Smooth muscle cell (in vitro differentiated cells): Measurements from ENCODE around the gene CNIH2. TPM values are rescaled to one million over a fixed set of nuclear protein-coding genes. Genes with fewer than 3 reads are reported as not detected.
"Not testable (repeated sequence)": the region's sequence is repeated elsewhere in the genome, so short reads cannot be mapped to it uniquely, and the experiment has no call there.

Experiments used
- DNase-seq: peaks from one replicate; lab custom pipeline; 2025; ENCODE audit not compliant: unreplicated experiment; lab: John Stamatoyannopoulos, UW
- H2AFZ ChIP-seq: fragments of 200-600 bp; sonication (generic); 2 replicates; pipeline ENCODE4 v1.6.0; 2016; ENCODE audit warnings: antibody characterized with exemption, low read depth, mild to moderate bottlenecking
- H3F3A ChIP-seq: fragments of 200-600 bp; sonication (generic); 2 replicates; pipeline ENCODE4 v1.6.0; 2017; ENCODE audit warnings: antibody characterized with exemption, low read depth
- H3K27ac ChIP-seq: fragments of 200-600 bp; sonication (generic); 2 replicates; pipeline ENCODE4 v1.5.1; 2016; ENCODE audit warnings: low read depth, mild to moderate bottlenecking
- H3K27me3 ChIP-seq: fragments of 200-600 bp; sonication (generic); 2 replicates; pipeline ENCODE4 v1.6.1; 2016; ENCODE audit warnings: low read depth, mild to moderate bottlenecking
- H3K36me3 ChIP-seq: fragments of 200-600 bp; sonication (generic); 2 replicates; pipeline ENCODE4 v1.5.1; 2016; ENCODE audit warnings: low read depth
- H3K4me1 ChIP-seq: fragments of 200-600 bp; sonication (generic); 2 replicates; pipeline ENCODE4 v1.5.1; 2016; ENCODE audit warnings: low read depth
- H3K4me2 ChIP-seq: fragments of 200-600 bp; sonication (generic); 2 replicates; pipeline ENCODE4 v1.6.0; 2016; ENCODE audit warnings: mild to moderate bottlenecking
- H3K4me3 ChIP-seq: fragments of 200-600 bp; sonication (generic); 2 replicates; pipeline ENCODE4 v1.5.1; 2016; ENCODE audit warnings: mild to moderate bottlenecking
- H3K79me2 ChIP-seq: fragments of 200-600 bp; sonication (generic); 2 replicates; pipeline ENCODE4 v1.6.0; 2016; ENCODE audit warnings: low read depth, mild to moderate bottlenecking
- H3K9ac ChIP-seq: fragments of 200-600 bp; sonication (generic); 2 replicates; pipeline ENCODE4 v1.6.0; 2016; ENCODE audit warnings: low read depth
- H3K9me3 ChIP-seq: fragments of 200-600 bp; sonication (generic); replicated peaks from 2 replicates; pipeline ENCODE4 v1.5.1; 2016; ENCODE audit warnings: low read depth
- H4K20me1 ChIP-seq: fragments of 200-600 bp; sonication (generic); 2 replicates; pipeline ENCODE4 v1.6.0; 2016; ENCODE audit warnings: low read depth
- WGBS: methylation state at CpG from one replicate; pipeline ENCODE4 v1.1.7; 2016; ENCODE audit warnings: low lambda C conversion rate; 5-methylcytosine and 5-hydroxymethylcytosine counted together
- polyA plus RNA-seq: library from polyadenylated mRNA; unstranded; fragments of >200 nt; fragmentation: Nextera tagmentation; extraction: Ambion mirVana; gene quantifications from 2 replicates; pipeline ENCODE4 v1.2.1, GENCODE V29; 2016
- total RNA-seq: library from RNA; depleted of rRNA; stranded (reverse); fragments of >200 nt; gene quantifications from 2 replicates; pipeline ENCODE4 v1.2.3, GENCODE V29; 2014
- TF ChIP-seq, protein P1 (sequence below): fragments of 200-600 bp; sonication (generic); IDR thresholded peaks from 2 replicates; pipeline ENCODE4 v1.5.1; 2017; ENCODE audit warnings: borderline replicate concordance, mild to moderate bottlenecking, antibody characterized with exemption; ENCODE audit not compliant: insufficient read depth, poor library complexity, severe bottlenecking

Gene CNIH2
- total and polyA plus RNA-seq, 2 experiments from 2014 or later, result 12.2 to 17.0 TPM

DNA sequence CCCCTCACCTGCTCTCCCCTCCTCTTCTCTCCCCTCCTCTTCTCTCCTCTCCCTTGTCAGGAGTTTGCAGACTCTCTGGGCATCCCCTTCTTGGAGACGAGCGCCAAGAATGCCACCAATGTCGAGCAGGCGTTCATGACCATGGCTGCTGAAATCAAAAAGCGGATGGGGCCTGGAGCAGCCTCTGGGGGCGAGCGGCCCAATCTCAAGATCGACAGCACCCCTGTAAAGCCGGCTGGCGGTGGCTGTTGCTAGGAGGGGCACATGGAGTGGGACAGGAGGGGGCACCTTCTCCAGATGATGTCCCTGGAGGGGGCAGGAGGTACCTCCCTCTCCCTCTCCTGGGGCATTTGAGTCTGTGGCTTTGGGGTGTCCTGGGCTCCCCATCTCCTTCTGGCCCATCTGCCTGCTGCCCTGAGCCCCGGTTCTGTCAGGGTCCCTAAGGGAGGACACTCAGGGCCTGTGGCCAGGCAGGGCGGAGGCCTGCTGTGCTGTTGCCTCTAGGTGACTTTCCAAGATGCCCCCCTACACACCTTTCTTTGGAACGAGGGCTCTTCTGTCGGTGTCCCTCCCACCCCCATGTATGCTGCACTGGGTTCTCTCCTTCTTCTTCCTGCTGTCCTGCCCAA, 1.9 kb upstream of the CNIH2 start:
- no peaks in the 10 kb centered on the region for H3K4me1 ChIP-seq
- H3K9ac ChIP-seq, result no peak overlapping the region
- H3K27ac ChIP-seq, result no peak overlapping the region
- peaks cover 36% of the 10 kb centered on the region for H4K20me1 ChIP-seq
- peaks cover 5% of the 10 kb centered on the region for H3K79me2 ChIP-seq
- no peaks in the 10 kb centered on the region for H3K9me3 ChIP-seq
- TF ChIP-seq, protein P1, sequence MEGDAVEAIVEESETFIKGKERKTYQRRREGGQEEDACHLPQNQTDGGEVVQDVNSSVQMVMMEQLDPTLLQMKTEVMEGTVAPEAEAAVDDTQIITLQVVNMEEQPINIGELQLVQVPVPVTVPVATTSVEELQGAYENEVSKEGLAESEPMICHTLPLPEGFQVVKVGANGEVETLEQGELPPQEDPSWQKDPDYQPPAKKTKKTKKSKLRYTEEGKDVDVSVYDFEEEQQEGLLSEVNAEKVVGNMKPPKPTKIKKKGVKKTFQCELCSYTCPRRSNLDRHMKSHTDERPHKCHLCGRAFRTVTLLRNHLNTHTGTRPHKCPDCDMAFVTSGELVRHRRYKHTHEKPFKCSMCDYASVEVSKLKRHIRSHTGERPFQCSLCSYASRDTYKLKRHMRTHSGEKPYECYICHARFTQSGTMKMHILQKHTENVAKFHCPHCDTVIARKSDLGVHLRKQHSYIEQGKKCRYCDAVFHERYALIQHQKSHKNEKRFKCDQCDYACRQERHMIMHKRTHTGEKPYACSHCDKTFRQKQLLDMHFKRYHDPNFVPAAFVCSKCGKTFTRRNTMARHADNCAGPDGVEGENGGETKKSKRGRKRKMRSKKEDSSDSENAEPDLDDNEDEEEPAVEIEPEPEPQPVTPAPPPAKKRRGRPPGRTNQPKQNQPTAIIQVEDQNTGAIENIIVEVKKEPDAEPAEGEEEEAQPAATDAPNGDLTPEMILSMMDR, result no peak
- H3F3A ChIP-seq, result peaks cover 6% of the 10 kb centered on the region
- H3K27me3 ChIP-seq, result no peaks in the 10 kb centered on the region
- WGBS, result 96% methylated on average over 14 of the region's 14 CpGs
- no peak overlapping the region for H3K4me3 ChIP-seq
- DNase-seq, result no peak
- H2AFZ ChIP-seq, result no peak overlapping the region
- H3K36me3 ChIP-seq, result peaks cover 3% of the 10 kb centered on the region
- no peak overlapping the region for H3K4me2 ChIP-seq

DNA sequence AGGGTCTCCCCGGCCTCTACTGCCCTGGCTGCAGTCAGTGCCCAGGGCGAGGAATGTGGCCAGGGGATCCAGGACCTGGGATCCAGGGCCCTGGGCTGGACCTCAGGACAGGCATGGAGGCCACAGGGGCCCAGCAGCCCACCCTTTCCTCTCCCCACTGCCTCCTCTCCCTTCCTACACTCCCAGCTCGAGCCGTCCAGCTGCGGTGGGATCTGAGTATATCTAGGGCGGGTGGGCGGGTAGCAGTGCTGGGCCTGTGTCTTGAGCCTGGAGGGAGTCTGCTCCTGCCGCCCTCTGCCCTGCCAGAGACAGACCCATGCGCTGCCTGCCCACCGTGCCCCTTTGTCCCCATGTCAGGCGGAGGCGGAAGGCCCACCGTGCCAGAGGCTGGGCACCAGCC, 1.4 kb upstream of the CNIH2 start:
- not testable (repeated sequence) for H3K9ac ChIP-seq, H3K36me3 ChIP-seq, DNase-seq, H3K27ac ChIP-seq, H3K4me3 ChIP-seq, H3K9me3 ChIP-seq, H2AFZ ChIP-seq, H3F3A ChIP-seq, H3K27me3 ChIP-seq, H3K4me1 ChIP-seq, H3K4me2 ChIP-seq, H3K79me2 ChIP-seq
- 79% methylated on average over 10 of the region's 13 CpGs for WGBS
- H4K20me1 ChIP-seq, result peaks cover 31% of the 10 kb centered on the region

DNA sequence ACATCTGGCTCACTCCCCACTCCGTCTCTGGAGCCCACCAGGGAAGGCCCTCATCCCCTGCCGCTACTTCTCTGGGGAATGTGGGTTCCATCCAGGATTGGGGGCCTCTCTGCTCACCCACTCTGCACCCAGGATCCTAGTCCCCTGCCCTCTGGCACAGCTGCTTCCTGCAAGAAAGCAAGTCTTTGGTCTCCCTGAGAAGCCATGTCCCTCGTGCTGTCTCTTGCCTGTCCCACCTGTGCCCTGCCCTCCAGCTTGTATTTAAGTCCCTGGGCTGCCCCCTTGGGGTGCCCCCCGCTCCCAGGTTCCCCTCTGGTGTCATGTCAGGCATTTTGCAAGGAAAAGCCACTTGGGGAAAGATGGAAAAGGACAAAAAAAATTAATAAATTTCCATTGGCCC, 911 bp upstream of the CNIH2 start:
- not testable (repeated sequence) for H3F3A ChIP-seq, H3K79me2 ChIP-seq, H3K4me3 ChIP-seq, H3K9ac ChIP-seq, DNase-seq, H3K9me3 ChIP-seq, H2AFZ ChIP-seq, H3K27me3 ChIP-seq, H3K4me1 ChIP-seq, H3K4me2 ChIP-seq, H3K36me3 ChIP-seq, H3K27ac ChIP-seq
- WGBS, result 78% methylated on average over 4 of the region's 4 CpGs
- peaks cover 31% of the 10 kb centered on the region for H4K20me1 ChIP-seq

DNA sequence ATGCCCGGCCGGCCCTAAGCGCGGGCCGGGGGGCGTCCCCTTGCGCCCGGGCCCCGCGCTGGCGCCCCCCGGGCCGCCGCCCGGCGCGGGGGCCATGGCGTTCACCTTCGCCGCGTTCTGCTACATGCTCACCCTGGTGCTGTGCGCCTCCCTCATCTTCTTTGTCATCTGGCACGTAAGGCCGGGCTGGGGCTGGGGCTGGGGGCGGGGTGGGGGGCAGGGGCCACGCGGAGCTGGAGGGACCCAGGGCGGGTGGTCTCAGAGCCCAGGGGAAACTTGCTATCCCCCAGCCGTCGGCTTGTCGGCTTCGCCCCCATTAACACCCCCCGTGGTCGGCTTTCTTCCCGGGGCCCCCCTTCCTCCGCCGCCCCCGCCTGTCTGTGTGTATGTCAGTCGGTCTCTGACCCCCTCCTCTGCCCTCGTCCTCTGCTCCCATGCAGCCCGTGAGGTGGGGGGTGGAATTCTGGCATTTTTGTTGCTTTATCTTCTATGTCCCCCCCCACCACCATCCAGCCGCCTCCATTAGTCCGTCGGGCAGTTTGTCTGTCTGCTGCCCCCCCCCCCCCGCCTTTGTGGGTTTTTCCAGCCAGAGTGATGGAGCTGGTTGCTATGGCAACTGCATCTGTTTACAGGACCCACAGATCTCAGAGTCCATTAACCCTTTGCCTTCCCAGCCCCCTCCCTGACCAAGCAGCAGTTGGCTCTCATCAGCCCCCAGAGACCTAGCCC, 552 bp downstream of the CNIH2 start:
- WGBS, result 4% methylated on average over 4 of the region's 45 CpGs
- no peaks in the 10 kb centered on the region for H3K79me2 ChIP-seq
- DNase-seq, result no peak
- H3K4me2 ChIP-seq, result peak overlapping the region; percentile 87
- H3K9ac ChIP-seq, result no peak overlapping the region
- H3F3A ChIP-seq, result peaks cover 6% of the 10 kb centered on the region
- H3K27me3 ChIP-seq, result no peaks in the 10 kb centered on the region
- H3K4me1 ChIP-seq, result peaks cover 4% of the 10 kb centered on the region
- TF ChIP-seq, protein P1, result no peak
- H2AFZ ChIP-seq, result no peak overlapping the region
- H3K9me3 ChIP-seq, result no peaks in the 10 kb centered on the region
- H3K36me3 ChIP-seq, result peaks cover 3% of the 10 kb centered on the region
- peaks cover 32% of the 10 kb centered on the region for H4K20me1 ChIP-seq
- peak overlapping the region; percentile 30 for H3K4me3 ChIP-seq
- no peak overlapping the region for H3K27ac ChIP-seq
